ENCODE results near the gene SLMAP.

The SLMAP gene

DNA sequence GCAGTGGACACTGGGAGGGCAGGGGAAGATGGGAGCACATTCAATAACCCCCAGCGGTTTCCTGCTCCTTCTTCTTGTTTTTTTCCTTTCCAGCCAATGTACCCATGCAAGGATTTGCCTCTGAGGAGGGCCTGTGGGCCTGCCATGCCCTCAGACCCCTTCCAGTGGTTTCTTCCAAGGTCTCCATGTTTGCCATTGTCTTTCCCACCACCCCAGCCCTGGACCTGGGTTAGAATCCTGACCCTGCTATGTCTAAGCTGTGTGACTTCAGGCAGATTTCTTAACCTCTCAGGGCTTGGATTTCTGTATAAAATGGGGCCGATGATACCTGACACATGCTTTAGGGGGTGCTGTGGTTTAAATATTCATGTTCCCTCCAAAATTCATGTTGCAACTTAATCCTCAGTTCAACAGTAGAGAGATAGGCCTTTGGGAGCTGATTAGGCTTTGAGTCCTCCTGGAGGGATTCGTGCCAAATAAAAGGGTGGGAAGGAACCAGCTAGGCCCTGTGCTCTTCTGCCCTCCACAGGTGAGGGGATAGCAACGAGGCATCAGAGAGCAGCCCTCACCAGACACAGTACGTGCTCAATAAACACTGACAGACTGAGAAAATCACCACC lies 205.8 kb downstream of the SLMAP start:
- no peak for DNase-seq (ENCODE audit: low spot score)

DNA sequence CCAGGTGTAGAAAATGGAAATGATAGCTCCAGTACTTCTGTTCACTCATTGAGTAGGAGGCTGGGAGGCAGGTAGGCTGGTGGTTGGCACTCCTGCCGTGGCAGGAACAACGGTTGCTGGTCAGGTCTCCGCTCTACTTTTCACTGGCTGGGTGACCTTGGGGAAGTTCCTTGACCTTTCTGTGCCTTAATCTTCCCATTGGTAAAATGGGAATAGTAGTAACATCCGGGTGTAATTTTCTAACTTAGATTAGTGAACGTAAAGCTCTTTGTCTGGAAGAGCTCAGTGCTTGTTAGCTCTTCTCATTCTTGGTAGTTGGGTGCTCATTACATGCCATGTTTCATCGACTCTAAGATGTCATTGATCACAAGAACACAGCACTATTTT lies 206.3 kb downstream of the SLMAP start:
- no peak for DNase-seq (ENCODE audit: low spot score)

DNA sequence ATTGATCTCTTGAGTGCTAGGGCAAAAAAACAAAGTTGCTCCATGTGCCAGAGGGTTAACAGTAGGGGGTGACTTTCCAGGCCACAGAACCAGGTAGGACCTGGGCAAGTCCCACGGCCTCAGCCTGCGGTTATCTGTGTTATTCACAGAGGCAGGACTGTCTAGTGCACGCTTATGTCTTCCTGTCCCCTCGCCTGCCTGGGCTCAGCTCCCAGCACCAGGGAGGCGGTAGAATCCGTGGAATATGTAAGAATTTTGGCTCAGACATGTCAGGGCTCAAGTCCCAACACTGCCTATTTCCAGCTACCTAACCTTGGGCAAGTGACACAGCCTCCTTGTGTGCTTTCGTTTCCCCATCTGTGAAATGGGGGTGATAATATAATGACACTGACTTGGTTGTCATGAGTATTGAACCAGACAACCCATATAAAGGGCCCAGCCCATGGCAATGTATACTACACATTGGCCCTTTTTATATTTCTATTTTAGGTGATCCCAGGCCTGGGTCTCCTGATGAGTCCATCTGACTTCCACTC lies 207.8 kb downstream of the SLMAP start:
- no peak for DNase-seq (ENCODE audit: low spot score)

DNA sequence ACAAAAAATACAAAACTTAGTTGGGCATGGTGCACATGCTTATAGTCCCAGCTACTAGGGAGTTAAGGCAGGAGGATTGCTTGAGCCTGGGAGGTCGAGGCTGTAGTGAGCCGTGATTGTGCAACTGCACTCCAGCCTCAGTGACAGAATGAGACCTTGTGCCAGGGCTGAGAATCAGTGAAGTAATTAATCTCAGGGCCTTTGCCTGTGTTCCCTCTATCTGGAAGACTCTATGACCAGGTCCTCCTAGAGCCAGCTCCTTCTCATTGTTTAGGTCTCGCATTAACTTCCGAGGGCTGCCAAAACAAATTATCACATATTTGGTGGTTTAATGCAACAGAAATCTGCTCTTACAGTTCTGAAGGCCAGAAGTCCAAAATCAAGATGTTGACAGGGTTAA lies 210.7 kb downstream of the SLMAP start:
- DNase-seq (ENCODE audit: low spot score), result no peak

DNA sequence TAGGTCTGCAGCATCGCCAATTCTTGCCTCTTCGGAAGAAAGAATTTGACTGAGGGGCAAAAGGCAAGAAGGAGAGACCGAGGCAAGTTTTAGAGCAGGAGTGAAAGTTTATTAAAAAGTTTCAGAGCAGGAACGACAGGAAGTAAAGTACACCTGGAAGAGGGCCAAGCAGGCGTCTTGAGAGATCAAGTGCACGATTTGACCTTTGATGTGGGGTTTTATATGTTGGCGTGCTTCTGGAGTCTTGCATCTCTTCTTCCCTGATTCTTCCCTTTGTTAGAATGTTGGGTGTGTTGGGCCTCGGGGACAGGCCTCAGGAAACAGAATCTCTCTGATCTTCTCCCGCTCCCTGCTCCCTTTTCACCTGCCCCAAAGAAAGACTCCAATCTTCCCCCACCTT lies 211.5 kb downstream of the SLMAP start:
- DNase-seq (ENCODE audit: low spot score), result no peak

DNA sequence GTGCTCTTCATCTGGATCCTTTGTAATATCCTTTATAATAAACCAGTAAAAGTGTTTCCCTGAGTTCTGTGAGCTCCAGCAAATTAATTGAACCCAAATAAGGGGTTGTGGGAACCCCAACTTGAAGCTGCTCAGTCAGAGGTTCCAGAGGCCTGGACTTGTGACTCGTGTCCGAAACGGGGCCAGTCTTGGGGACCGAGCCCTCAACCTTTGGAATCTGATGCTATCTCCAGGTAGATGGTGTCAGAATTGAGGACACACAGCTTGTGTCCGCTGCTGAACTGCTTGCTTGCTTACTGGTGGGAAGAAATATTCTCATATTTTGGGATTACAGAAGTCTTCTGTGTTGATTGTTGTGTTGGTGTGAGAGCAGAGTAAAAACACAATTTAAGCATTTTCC lies 212.4 kb downstream of the SLMAP start:
- DNase-seq (ENCODE audit: low spot score), result no peak

DNA sequence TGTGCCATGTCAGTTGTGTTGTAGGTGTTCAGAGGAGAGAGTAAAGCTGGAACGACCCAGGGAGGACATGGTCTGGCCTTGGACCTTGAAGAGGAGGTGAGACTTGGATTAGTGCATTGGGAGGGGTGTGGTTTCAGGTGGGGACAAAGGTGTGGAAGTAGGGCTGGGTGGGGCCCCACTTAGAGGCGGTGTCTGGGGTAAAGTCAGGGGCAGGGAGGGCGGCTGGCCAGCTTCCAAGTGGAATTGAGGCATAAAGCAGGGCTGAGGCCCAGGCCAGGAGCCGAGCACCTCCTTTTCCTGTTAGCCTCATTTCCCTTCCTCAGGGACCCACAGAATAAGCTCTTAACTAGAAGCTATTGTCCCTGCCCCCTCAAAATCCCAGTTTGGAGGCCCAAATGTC lies 215.9 kb downstream of the SLMAP start:
- no peak for DNase-seq (ENCODE audit: low spot score)

DNA sequence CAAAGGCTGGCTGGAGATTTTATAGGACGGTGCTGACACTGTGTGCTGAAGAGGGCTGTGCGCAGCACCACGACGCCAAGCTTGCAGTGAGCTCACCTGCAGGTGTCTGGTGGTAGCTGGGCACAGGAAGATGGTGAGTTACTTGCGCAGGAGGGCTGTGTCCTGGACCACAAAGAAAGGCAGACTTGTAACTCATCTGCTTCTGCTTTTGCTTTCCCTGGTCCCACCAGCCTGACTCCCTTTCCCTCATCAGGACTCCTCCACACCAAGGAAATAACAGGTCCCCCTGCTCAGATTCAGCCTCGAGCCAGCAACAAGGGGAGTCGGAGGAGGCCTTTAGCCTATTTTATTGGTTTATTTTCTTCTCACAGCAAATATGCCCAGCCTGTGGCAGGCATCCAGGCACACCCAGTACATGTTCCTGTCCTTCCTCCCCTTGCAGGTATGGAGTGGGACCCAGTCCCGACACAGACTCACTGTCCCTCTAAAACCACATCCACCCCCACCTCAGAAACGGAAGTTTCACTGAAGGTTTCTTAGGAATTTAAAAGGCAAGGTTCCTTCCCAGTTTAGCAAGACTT lies 216.5 kb downstream of the SLMAP start:
- no peak for DNase-seq (ENCODE audit: low spot score)

DNA sequence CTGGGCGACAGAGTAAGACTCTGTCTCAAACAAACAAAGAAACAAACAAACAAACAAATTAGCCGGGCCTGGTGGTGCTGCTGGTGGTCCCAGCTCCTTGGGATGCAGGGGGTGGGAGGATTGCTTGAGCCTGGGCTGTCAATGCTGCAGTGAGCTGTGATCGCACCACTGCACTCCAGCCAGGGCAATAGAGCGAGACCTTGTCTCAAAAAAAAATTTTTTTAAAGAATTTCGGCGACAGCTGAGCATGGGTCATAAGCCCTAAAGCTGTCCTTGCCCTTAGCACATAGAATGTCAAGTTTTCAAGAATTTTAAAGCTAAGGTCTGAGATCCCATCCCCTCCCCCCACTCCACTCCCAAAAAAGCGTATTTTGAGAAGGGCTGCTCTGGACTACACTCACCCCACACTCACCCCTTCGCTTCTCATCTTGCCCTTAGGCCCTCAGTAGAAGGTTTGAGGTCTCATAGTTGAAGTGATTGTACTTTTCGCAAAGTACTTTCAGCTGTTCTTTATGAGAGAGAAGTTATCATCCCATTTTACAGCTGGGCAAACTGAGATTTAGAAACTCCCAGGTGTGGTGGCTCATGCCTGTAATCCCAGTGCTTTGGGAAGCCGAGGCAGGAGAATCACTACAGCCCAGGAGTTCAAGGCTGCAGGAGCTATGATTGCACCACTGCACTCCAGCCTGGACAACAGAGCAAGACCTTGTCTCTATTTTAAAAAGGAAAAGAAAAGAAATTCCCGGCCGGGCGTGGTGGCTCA lies 217.8 kb downstream of the SLMAP start:
- no peak for DNase-seq (ENCODE audit: low spot score)

DNA sequence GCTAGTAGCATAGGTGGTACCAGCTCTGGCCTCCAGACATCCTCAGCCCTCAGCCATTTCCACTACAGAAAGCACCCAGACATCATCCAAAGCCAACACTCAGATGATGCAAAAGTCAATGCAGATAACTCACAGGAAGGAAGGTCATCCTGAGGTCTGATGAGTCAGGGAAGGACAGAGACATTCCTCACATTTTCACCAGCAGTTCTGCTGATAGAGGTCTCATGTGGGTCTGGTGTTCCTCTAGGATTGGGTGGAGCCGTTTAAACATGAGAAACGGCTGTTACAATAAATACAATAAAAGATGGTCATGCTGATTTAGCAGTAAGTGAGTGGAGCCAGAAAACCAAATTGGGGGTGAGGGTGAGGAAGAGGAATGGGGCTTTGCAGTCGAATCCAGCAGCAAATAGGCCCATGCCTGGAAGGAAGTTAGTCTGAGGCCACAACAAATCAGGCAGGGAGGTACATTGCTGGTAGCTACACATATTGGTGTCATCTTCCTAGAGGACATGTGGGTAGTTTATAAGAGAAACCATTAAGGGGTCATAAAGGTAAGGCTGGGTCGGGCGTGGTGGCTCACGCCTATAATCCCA lies 218.8 kb downstream of the SLMAP start:
- DNase-seq (ENCODE audit: low spot score), result no peak

DNA sequence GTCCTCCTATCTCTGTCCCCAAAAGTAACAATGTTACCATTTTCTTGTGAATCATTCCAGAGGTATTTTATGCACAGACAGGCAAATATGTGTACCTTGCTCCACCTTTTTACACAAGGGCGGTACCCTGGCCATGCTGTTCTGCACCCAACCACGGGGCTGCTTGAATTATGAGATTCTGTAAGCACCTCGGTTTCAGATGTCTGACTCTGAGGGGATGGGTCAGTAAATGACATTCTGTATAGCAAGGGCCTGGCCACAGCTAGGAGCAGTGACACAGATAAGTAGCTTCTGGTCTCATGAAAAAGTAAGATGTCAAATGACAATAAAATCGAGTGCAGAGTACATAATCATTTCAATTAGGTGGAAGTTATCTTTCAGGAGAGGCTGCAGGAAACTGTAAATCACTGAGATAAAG lies 221.7 kb downstream of the SLMAP start:
- DNase-seq (ENCODE audit: low spot score), result no peak

DNA sequence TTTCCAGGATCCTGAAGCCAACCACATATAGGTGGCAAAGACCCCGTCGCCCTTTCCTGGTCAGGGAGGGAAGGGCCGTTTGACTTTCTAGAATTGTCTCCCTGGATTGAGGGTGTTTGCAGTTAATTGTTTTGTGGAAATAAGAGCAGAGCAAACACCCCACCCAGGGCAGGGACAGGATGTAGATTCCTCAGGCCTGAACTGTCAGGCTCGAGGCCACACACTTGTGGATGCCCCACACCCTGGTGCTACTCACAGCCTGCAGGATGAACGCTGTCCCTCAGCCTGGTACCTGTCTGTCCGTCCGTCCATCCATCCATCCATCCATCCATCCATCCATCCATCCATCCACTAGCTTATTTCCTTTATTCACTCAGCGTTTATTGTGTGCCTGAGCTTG lies 222.2 kb downstream of the SLMAP start:
- no peak for DNase-seq (ENCODE audit: low spot score)
